Lower leg skin (tissue), 4 donors: Measurements from ENCODE around the gene NEK2. TPM values are rescaled to one million over a fixed set of nuclear protein-coding genes. Genes with fewer than 3 reads are reported as not detected.
A peak's percentile ranks its signal among the peaks of the same experiment; 100 is the strongest.
"Not testable (repeated sequence)": the region's sequence is repeated elsewhere in the genome, so short reads cannot be mapped to it uniquely, and the experiment has no call there.

Experiments used
- DNase-seq, 2 donors: peaks; one replicate each; pipeline ENCODE4 v3.0.0-alpha.2; 2019; ENCODE audit warnings: low spot score in 2 of 2
- H3K4me3 ChIP-seq: fragments of 200-600 bp; sonication (generic); 2 replicates; pipeline ENCODE4 v1.5.1; 2017; ENCODE audit warnings: mild to moderate bottlenecking, low read depth; ENCODE audit not compliant: poor library complexity, severe bottlenecking
- POLR2A ChIP-seq, 2 donors: fragments of 450-650 bp; IDR thresholded peaks; one replicate each; pipeline ENCODE4 v1.6.1; 2016 to 2017; ENCODE audit warnings: antibody characterized with exemption in 2 of 2, mild to moderate bottlenecking in 1 of 2, moderate library complexity in 1 of 2
- WGBS, 2 donors: methylation state at CpG; one replicate each; pipeline ENCODE4 v1.1.5; 2018; 5-methylcytosine and 5-hydroxymethylcytosine counted together
- intact Hi-C: fragments of 100-400 bp; cut with DNase I; formaldehyde crosslinking; loops from one replicate; pipeline ENCODE4 v1.15.0; 2023; ENCODE audit warnings: low total_unique reads
- total RNA-seq, 4 donors: library from RNA; depleted of rRNA; stranded (reverse); fragments of >200 nt; gene quantifications; one replicate each; pipeline ENCODE4 v1.1.0, GENCODE V29; 2016
- TF ChIP-seq, protein P1 (sequence below), 3 donors: fragments of 450-650 bp; IDR thresholded peaks; one replicate each; pipeline ENCODE4 v1.5.1; 2016; ENCODE audit warnings: antibody characterized with exemption in 3 of 3, mild to moderate bottlenecking in 3 of 3, moderate library complexity in 2 of 3

Gene NEK2
- 1 to 10 TPM in 3 of 4 donors, not detected in 1; 1.5 to 3.7 (median 2.7) TPM for total RNA-seq

DNA sequence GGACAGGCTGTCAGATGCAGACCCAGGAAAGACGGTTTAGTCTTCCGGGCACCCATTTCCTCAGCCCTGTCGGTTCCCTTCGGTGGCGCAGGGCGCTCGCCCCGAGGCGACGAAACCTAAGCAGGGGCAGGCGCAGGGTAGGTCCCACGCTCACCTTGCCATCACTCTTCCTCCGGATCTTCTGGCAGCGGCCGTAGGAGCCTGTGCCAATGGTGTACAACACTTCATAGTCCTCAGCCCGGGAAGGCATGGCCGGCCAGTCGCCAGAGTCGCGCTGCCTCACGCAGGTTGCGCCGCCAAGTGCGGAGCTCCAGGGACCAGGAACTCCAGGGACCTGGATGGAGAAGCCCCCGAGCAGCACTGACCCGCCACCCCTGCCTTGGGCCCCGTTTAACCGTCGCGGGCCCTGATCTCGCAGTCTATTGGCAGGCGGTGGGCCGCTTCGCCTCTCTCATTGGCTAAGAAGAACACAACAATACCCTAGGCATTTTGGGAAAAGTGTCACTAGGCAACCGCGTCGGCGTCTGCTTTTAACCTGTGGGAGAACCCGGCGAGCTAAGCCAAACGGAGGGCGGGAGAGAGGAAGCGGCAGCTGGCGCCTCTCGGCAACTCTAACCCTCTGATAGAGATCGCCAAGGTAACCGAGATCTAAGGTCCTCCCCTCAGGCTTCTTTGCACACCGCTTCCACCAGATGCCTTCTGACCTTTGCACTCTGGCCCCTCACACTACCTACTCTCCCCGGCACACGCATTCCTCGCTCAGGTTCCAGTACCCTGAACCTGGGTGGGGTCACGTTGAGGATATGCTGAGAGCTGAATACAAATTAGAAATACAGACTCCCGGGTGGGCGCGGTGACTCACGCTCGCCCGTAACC is at the start of gene NEK2:
Gene NEK2, minus strand, starts transcription at position 392 of the 876 bp plus-strand sequence. Its CDS starts 142 bp downstream, at position 250.
- 0% methylated on average over 56 to 58 of the region's 58 CpGs for WGBS, 2 donors
- peak; percentile 90 to 96 for DNase-seq
- peak within 1 kb of the TSS; percentile 43 for H3K4me3 ChIP-seq
- intact Hi-C loops = no loop called here
- TF ChIP-seq, protein P1, sequence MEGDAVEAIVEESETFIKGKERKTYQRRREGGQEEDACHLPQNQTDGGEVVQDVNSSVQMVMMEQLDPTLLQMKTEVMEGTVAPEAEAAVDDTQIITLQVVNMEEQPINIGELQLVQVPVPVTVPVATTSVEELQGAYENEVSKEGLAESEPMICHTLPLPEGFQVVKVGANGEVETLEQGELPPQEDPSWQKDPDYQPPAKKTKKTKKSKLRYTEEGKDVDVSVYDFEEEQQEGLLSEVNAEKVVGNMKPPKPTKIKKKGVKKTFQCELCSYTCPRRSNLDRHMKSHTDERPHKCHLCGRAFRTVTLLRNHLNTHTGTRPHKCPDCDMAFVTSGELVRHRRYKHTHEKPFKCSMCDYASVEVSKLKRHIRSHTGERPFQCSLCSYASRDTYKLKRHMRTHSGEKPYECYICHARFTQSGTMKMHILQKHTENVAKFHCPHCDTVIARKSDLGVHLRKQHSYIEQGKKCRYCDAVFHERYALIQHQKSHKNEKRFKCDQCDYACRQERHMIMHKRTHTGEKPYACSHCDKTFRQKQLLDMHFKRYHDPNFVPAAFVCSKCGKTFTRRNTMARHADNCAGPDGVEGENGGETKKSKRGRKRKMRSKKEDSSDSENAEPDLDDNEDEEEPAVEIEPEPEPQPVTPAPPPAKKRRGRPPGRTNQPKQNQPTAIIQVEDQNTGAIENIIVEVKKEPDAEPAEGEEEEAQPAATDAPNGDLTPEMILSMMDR (IDR thresholded peaks at IDR 0.05) = peak in 1 of 3 donors; percentile 87
- TF ChIP-seq POLR2A (IDR thresholded peaks at IDR 0.05) = no peak

DNA sequence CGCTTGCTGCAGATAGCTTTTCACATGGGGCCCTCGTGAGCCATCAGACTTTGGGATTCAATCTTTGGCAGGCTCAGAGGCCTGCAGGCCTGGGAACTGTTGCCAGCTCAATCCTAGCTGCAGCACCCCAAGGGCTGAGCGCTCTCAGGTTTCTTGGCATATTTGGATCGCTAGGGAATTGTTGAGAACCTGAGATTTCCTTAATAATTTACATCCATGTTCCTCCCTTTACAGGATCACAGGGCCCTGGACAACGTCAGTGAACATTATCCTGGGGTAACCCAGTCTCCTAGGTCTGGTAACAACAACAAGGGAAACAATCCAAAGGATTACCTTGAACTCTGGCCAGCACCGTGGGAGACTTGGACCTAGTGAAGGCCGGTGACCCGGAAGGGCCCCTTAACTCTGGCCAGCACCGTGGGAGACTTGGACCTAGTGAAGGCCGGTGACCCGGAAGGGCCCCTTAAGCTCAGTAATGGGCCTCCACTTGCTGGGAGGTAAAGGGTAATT is 49.3 kb upstream of the NEK2 start:
- DNase-seq = no peak
- no peak overlapping the region for H3K4me3 ChIP-seq
- intact Hi-C loops = no loop called here
- 38 to 57% methylated on average over 11 of the region's 11 CpGs for WGBS, 2 donors
- TF ChIP-seq, protein P1 (IDR thresholded peaks at IDR 0.05) = no peak
- no peak for TF ChIP-seq POLR2A (IDR thresholded peaks at IDR 0.05)

DNA sequence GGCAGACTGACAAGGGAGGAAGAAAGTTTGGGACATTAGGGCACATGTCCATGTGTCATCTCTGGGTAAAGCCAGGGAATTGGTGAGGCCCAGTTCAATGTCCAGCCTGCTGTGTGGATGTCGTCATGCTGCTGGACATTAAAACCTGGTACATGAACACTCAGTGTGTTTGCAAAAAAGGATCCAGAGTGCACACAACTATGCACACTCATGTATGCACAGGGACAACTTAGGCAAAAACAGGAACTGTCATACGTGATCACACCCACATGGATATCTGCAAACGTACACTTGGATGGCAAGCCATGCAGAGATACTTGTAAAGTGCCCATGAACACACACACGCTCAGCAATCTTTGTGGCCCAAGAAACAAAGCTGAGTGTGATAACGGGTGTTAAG is 47.9 kb upstream of the NEK2 start:
- no peak overlapping the region for H3K4me3 ChIP-seq
- intact Hi-C loops = no loop called here
- DNase-seq = peak in 1 of 2 donors; percentile 26
- 88% methylated on average over 5 of the region's 5 CpGs for WGBS, 2 donors
- no peak for TF ChIP-seq POLR2A (IDR thresholded peaks at IDR 0.05)
- TF ChIP-seq, protein P1 (IDR thresholded peaks at IDR 0.05) = no peak

DNA sequence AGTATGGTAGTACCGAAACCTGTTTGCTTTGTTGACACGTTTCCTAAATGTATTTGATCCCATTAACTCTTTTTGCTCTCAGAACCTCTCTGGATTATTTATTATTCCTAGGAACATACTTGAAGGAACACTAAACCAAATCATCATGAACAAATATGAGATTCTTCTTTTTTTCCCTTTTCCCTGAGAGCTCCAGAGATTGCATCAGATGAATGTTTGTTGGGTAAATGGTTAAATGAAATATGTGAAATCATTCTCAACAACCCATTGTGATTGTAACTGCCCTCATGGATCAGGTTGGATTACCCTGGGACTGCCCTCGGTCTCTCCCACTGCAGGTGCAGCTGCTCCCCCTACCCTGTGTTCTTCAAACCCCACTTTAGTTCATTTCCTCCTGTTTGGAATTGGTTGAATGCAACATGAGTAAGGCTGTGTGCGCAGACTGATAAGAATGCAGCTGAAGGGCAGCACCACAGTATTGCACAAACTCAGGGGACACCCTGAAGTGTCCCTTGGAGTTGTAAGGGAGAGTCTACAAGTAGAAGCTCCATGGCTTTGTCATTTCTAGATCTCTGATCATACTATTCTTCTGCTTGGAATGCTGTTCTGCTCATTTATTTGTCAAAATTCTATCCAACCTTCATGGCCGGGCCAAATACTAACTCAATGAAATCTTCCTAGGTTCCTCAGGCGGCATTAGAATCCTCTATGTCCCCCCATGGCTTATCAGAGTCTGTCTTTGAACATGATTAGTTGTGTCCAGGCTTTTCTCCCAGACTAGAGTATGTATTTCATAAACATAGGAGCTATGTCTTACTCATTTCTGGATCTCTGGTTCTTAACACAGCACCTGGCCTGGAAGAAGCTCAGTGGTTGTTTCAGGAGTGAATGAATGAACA is 47.1 kb upstream of the NEK2 start:
- intact Hi-C loops = no loop called here
- WGBS, 2 donors = 91 to 94% methylated on average over 6 of the region's 6 CpGs
- DNase-seq = peak in 1 of 2 donors; percentile 37
- no peak for TF ChIP-seq POLR2A (IDR thresholded peaks at IDR 0.05)
- TF ChIP-seq, protein P1 (IDR thresholded peaks at IDR 0.05) = no peak
- no peak overlapping the region for H3K4me3 ChIP-seq

DNA sequence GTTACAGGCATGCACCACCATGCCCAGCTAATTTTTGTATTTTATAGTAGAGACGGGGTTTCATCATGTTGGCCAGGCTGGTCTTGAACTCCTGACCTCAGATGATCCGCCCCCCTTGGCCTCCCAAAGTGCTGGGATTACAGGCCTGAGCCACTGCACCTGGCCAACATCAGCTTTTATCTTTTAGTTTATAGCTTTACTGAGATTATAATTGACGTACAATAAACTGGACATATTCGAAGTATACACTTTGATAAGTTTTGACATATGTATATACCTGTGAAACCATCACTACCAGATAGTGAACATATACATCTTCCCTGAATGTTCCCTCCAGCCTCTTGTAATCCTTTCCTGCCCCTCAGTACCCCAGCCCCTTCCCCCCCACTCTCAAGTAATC is 41.1 kb upstream of the NEK2 start:
- WGBS, 2 donors = 91 to 92% methylated on average over 4 of the region's 4 CpGs
- intact Hi-C loops, H3K4me3 ChIP-seq, DNase-seq: not testable (repeated sequence)

DNA sequence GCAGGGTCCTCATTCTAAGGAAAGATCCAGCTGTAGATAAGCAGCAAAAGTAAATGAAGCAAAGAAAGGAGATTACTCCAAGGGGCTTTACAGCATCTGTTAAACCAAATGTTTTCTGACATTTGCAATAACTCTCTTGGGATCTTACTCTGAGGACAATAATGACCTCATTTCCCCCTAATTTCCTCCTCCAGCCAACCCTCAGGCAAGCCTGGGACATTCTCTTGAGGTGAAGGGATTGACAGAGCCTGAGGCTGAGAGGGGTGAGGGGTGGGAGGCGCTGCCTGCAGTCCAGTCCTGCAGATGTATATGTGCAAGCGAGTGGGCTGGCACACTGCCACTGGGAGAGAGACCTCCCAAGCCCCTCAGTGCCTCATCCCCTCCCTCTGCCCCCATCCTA is 40.5 kb upstream of the NEK2 start:
- no peak overlapping the region for H3K4me3 ChIP-seq
- intact Hi-C loops = no loop called here
- TF ChIP-seq, protein P1 (IDR thresholded peaks at IDR 0.05) = no peak
- no peak for TF ChIP-seq POLR2A (IDR thresholded peaks at IDR 0.05)
- no peak for DNase-seq
- WGBS, 2 donors = 62% methylated on average over 2 of the region's 2 CpGs
